ENCODE results near the gene ATP11A.

ATP11A gene

DNA sequence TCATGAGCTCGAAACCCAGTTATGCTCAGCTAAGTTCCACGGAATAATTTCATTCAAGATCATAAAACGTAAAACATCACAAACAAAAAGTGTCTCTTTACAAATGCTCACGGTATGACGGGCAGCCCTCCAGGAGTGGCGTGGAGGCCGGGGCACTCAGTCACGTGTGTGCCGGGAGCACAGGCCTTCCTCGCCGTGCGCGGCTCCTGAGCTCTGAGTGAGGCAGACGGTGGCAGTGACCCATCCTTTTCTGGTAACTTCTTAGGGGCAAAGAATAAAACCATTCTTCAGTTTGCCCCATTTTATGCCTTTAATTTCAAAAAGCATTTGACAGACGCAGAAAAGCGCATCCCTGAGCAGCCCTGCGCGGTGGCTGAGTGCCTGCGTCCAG lies 72.8 kb downstream of the ATP11A start:
- no peak for DNase-seq

DNA sequence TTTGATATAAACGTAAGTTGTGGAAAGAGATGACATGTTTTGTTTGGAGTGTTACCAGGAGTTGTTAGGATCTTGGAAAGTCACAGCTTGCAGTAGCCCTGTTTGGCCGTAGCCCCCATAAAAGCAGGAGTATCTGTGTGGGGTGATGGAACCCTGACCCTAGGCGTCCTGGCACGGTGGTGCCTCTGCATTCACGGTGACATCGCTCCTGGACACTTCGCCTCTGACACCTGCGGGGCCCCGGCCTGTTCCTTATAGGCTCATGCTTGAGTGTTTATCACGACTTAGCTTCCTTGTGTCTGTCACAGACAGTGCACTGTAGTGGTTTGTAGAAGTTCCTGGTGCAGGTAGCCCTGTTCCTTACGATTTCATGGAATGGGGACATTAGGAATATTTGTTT lies 74.2 kb downstream of the ATP11A start:
- no peak for DNase-seq

DNA sequence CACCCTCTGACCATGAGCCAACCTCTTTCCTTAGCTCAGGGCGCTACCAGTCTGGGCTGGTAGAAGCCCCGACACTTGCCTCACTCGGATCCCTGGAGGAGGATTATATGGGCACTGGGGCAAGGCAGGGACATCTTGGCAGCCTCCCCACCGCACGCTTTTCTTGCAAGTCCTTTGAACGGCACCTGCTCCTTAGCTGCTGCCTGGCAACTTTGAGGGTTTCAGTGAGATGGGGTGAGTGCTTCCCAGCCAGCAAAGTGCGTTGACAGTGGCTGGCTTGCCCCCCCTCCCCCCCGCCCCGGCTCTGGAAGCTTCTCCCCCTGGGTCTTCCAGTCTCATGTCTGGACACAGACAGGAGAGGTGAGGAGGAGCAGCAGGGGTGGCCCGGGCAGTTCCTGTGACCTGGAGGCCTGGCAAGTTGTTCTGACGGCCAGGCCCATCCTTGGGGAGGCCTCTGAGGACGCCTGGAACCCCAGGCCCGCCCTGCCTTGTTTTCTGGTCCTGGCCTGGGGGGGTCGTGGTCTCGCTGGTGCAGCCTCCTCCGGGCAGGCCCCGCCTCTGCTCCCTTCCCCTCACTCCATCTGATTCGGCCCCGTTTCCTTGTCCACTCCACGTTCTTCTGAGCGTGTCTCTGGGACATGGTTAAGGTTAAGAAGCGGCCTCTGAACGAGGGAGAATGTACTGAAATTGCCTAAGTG lies 75.2 kb downstream of the ATP11A start:
- no peak for DNase-seq

DNA sequence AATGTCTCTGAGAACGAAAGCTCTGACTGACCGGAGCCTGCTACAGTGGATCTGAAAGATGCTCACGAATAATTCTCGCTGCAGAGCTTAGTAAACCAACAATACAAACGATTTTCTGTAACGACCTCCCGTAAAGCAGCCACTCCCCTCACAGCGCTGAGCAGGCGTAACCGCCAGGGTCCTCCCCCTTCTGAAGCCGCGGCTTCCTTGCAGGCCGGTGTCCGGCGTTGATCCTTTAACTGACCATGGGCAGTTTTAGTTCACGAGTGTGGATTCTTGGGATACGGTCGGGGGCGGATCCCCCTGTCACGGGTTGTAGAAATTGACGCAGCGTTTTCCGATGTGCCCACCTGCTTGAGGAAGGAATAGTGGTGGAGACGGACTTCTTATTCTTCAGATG lies 75.9 kb downstream of the ATP11A start:
- peak in 1 of 6 experiments; percentile 1 for DNase-seq

DNA sequence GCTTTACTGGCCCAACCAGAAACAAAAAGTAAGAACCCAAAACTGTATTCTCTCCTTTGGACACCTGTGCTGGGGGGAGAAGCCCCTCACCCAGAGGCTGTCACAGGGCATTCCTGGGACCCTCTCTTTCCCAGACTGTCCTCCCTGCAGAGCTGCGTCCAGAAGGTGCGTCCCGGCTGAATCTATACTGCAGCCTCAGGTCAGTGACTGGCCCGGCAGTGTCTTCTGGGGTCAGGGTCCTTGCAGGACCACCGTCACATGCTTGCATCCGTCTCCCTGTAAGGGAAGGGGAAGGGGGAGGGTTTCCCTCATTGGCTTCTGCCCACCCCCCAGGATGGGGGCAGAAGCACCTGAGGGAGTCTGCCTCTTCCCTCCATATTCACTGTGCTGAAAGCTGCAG lies 76.5 kb downstream of the ATP11A start:
- no peak for DNase-seq

DNA sequence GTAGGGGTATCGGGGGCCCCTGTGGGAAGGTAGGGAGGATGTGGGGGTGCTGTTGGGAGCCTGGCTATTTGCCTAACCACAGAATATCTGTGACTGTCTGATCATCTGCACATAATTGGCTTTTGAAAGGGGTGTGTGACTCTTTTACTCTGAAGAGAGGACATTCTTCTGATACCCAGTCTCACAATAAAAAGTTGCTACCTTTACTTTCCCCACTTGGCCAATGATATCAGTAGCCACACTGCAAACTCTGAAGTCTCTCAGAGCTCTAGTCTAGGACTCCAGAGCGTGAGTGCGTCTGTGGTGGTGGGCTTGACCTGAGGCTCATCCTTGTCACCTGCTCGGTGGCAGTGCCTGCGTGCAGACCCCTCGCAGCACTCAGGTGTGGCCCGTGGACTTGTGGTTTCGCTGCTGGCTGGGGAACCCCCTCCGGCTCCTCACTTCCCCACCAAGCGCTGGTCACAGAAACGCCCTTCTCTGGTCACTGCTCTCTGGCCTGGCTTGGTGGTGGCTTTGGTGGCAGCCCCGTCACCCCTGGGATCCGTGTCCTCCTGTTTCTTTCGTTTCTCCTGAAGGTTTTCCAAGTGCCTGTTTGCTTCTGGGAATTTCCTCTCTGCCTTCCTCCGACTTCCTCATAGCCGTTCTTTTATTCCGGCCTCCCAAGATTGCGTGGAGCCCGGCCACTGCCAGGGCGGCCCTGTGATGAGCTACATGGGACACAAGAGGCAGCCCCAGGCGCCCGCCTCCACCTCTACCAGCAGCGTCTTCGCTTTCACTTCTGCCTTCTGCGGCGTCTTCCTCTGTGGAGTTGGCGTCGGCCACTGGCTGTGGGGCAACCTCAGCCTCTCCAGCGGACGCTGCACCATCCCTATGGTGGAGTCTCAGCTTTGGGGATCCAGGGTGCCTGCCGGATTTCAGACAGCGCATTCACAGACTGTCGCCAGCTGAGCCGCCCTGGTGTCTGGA lies 78.0 kb downstream of the ATP11A start:
- DNase-seq: peak in 1 of 6 experiments; percentile 7

DNA sequence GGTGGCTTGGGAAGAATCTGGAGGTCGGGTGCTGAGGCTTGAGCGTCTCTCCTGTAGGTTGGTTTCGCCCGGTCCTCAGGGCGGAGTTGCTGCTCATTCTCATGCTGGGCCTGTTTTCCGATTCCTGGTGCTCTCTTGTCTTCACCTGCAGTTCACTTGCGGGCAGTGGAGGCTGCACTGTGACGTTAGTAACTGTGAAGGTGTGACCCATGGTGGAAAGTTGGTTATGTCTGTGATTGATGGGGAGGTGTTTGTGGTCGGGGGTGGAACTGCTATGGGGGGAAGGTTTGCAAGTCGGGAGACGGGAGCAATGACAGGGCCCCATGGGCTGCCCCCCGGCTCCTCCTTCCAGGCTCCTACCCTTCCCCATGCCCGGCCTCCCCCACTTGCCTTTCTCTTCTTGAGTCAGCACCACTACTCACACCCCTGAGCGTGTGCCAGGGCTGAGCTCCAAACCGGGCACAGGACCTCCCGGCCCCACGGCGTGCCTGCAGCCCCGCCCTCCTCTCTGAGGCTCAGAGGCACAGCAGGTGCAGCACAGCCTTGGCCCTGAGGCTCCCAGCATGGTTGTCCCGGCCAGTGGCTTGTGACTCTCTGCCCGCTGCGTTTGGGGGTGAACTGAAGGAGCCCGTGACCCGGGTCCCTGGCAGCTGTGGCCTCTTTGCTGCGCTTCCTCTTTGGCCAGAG lies 79.1 kb downstream of the ATP11A start:
- no peak for DNase-seq

DNA sequence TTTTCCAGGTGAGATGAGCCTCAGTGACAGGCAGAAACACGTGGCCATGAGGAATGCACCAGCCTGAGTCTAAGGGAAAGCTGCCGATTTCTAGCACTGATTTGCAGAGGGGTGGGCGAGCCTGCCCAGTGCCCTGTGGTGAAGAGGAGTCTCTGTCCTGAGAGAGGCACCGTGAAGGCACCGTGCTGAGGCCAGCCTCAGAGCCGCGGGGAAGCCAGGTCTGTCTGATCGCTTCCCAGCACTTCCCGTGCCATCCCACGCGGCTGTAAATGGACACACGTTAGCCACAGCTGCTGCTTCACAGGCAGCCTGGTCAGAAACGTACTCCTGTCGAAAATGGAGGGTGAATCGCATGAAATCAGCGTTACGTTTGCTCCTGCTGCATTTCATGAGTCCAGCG lies 79.8 kb downstream of the ATP11A start:
- no peak for DNase-seq

DNA sequence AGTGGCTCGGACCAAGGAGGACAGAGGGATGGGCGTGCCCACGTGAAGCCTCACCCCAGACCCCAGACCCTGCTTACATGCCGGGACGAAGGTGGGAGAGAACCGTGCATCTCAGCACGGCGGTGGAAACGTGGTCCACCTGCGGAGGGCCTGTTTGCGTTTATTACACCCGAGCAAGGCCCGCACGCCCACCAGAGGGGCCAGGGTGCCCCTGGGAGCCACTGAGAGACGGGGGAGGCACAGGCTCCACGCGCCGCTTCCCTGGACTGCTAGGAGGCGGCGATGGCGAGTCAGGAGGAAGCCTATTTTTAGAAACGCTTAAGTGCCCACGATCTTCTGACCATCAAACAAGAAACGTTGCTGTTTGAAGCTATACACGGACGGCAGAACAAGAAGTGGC lies 80.7 kb downstream of the ATP11A start:
- DNase-seq: no peak

DNA sequence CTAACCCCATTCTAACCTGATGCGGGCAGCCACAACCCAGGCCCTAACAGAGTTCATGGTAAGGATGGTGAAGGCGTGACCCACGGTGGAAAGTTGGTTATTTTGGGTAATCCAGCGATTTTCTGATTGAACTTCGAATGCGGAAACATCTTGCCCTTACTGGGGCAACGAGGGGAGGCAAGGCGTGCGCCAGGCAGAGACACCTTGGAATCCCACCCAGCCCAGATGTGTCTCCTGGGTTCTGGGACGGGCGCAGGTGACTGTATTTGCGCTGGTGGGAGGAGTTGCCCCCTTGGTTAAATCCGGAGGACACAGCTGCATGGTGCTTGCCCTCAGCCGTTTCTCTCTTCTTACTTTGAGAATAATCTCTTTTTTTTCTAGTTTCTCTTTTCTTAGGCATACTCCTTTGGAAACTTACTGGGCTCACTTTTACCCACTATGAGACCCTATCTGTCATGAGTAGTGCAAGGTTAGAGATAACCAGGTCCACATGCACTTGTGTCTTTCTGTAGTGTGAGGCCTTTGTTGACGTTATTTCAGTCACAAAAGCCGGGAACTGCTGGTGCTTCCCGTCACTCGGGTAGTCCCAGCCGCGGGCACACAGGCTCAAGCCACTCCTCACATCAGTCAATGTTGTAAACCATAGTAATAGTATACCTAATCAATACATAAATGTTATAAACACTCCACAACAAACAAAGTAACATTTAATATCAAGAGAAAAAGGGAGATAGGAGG lies 81.5 kb downstream of the ATP11A start:
- no peak for DNase-seq

DNA sequence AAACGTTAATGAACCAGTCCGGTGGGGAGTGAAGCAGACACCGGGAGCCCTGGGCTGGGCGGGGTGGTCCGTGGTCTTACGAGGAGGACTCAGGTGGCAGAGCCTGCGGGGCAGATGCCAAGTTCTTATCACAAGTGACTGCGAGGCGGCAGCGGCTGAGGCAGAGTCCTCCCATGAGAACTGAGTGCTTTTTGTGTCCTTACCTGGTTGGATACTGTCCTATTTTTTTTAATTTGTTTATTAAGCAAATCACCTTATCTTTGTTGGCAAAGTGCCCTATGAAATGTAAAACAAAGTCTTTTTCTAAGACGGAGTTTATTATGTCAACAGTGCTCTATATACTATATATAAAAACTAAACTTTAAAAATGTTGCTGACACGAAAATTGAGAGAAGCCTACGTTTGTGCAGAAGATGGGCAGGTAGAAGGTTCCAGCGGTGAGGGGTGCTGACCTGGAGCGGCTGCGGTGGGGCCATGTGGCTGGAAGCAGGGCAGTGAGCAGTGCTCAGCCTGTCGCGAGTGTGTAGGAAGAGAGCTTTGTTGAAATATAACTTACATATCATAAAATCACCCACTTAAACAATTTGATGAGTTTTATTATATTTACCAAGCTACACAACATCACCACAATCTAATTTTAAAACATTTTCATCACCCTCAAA lies 82.2 kb downstream of the ATP11A start:
- DNase-seq: no peak

DNA sequence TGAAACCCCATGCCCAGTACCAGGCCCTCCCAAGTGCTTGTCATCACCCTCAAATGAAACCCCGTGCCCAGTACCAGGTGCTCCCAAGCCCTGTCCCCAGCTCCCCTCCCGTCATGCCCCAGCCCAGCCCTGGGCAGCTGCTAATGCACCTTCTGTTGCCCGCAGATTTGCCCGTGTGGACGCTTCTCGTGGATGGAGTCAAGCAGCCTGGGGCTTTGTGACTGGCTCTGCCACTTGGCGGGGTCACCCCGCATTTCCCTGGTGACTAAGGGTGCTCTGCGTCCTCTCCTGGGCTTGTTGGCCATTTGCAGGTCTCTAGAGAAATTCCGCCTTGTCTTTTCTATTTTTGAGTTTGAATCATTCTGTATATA lies 82.7 kb downstream of the ATP11A start:
- no peak for DNase-seq

DNA sequence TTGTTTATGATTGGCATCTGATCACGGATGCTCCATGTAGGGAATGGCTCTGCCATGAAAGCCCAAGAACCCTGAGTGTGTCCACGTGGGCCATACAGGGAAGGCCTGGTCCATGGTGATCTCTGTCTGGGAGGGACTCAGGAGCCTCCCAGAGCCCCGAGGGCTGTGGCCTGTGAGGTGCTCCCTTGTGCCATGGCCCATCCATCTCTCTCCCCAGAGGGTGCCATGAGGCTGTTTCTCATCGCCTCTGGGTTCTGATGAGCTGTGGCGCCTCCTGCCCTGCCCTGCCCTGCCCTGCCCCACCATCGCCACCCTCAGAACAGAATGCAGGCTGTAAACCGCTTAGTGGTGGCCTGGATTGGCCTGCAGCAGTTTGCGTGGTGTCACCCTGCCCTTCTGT lies 83.1 kb downstream of the ATP11A start:
- no peak for DNase-seq

DNA sequence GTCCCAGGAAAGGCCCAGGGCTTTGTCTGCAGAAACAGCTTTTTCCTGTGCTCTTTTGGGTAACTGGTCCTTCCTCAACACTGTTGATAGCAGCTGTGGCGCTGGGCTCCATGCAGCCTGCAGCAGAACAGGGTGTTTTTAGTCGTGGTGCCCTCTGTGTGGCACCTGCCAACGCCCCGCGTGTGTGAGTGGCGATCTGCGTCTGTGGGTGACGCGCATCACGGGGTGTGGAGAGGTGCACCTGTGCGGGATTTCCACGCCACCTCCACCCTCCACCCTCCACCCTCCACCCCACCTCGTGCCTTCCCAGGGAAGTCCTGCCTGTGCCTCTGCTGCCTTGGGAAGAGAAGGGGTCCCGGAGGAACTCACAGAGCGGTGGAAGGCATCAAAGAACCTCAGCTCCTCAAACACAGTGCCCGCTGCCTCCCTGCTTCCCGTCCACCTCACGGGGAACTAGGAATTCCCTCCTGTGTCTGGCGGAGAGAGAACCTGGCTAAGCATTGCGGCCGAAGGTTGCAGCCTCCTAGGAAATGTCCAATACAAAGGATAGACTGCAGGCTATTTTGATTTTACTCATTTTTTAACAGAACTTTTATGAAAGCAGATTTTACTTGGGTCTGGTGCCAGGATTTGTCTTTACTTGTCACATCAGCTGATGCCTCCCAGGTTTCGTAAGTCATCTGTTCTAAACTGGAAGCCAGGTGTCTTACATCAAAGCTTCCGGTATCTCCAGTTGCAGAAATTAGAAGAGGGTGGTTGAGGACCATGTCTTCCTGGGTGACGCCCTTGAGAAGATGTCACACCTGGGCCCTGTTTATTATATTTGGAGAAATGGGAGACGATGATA lies 84.0 kb downstream of the ATP11A start:
- DNase-seq: no peak

DNA sequence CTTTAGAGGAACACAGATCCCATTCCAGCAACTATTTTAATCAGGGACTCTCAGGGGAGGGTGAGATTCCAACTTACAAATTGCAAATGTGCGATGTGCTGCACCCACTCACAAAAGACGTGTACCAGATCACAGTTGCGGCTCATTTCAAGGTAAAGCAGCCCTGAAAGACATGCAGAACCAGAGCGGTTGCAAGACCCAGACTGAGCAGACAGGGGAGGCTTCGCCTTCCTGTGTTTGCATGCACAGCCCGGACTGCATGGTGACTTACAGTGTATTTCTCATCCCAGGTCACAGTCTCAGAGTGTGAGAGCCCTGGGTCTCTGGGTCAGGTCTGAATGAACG lies 84.6 kb downstream of the ATP11A start:
- DNase-seq: no peak

DNA sequence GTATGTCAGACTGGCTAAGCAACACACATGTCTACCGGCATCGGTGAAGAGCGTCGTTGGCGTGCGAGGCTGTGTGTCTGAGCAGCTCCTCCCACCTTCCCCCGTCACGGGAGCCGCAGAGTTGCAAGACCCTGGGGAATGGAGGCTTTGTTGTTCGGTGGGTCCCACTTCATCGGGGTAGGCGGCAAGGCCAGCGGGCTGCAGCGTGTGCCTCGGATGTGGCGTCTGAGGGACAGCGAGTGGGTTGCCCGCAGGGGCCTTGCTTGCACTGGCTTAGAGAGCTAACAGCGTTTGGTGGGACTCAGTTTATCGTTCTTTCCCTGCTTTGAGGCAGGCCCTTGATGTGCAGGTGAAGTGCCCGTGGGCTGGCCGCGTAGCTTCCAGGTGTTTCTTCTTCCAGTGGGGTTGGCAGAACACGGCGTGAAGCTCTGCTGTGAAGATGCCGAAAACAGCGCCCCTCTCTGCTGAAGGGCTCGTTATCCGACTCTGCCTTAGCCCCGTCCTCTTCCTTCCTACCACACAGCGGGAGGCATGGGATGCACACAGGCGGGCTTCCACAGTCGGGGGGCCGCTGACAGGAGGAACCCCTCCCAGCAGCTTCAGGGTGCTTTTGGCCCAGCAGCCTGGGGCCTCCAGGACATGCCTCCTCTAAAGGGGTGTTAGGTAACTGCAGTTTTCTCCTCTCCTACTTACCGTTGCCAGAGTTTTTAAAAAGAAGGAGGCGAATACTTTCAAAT lies 85.2 kb downstream of the ATP11A start:
- no peak for DNase-seq

DNA sequence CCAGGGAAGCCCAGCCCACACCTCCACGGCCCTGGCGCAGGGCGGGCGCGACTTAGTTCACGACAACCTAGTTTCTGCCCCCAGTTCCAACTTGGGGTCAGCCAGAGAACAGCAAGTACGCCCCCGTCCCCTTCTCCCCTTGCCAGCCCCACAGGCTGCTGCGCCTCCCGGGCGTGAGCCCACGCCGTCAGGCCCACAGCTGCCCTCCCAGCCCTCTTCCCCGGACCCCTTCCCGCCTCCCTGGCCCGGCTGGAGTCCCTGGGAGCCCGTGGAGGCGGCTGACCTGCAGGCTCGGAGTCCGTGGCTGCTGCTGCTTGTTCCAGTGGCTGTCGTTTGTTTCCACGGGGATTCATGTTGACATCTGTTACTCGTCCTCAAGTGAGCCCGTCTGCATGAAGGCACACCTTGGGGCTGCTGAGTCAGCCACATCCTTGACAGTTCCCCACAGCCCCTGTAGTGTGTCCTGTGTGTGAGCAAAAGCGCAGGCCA lies 86.0 kb downstream of the ATP11A start:
- DNase-seq: no peak

DNA sequence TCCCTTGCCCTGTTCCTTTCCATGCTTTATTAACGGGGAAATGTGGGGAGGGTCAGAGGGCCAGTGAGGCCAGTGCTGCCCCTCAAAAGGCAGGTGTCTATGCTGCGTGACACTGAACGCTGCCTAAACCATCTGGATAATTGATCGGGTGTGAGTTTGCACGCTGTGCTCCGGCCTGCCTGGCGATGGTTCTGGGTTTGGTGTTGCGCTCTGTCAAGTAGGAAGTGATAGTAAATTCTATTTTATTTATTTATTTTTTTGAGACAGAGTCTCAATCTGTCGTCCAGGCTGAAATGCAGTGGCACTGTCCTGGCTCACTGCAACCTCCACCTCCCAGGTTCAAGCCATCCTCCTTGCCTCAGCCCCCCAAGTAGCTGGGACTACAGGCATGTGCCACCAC lies 86.5 kb downstream of the ATP11A start:
- no peak for DNase-seq

DNA sequence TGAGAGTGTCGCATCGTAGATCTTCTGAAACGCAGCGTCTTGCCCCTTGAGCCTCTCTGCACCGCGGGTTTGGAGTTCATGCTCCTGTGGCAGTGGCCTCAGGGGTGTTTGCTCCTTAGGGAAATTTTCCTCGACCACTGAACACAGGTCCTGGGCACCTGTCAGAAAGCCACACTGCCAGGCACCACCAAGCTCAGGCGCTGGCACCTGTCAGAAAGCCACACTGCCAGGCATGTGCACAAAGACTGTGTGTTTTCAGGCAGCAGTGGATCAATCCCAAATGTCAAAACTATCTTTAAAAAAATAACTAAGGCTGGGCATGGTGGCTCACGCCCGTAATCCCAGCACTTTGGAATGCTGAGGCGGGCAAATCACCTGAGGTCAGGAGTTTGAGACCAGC lies 87.1 kb downstream of the ATP11A start:
- no peak for DNase-seq

DNA sequence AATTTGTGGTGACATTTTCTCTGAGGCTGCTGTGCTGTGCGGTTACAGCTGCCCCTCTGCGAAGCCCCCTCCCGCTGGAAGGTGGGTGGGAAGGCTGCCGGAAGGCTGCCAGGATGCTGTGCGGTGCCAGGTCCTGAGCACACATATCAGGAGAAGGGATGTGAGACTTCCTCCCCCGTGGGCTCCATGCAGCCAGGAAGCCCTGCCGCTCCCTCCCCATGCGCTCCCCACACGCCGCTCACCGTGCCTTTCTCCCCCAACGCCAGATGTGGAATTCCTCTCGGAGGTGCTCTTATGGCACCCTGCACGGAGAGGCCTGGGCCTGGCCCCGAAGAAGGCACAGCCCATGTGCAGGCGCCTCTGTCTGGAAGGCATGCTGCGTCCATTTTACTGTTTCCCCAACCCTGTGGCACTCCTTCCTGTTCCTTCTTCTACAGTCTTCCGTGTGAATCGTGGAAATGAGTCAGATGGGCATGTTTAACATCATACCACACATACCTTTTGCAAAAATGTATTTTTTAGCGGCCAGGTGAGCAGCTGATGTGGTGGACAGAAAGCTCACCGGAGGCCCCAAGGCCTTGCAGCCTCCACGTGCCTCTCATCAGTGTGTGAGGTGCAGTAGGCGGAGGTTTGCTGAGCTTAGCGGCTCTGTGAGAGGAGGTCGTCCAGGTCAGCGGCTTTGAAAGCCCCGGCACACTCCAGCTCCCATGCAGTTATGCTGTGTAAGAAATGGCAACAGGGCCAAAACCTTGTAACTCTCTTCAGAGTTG lies 88.0 kb downstream of the ATP11A start:
- no peak for DNase-seq
